Fibroblast of lung (primary cell): Measurements from ENCODE around the gene SLC22A4. TPM values are rescaled to one million over a fixed set of nuclear protein-coding genes. Genes with fewer than 3 reads are reported as not detected.

Experiments used
- DNase-seq, 2 donors: peaks; one replicate each; pipeline versions ENCODE4 v3.0.0 to v3.0.0-alpha.2; 2010; ENCODE audit warnings: low read depth in 2 of 2
- H2AFZ ChIP-seq: 2 replicates; pipeline ENCODE4 v1.5.1; 2012; ENCODE audit warnings: low read length, control low read depth, inconsistent platforms
- H3K27ac ChIP-seq: 2 replicates; pipeline ENCODE4 v1.5.1; 2011; ENCODE audit warnings: low read length, control low read depth; ENCODE audit not compliant: insufficient read depth
- H3K27me3 ChIP-seq: 2 replicates; pipeline ENCODE4 v1.5.1; 2011; ENCODE audit warnings: mild to moderate bottlenecking, low read length; ENCODE audit not compliant: control insufficient read depth, insufficient read depth
- H3K36me3 ChIP-seq: 2 replicates; pipeline ENCODE4 v1.5.1; 2011; ENCODE audit warnings: low read length; ENCODE audit not compliant: control insufficient read depth, insufficient read depth
- H3K4me1 ChIP-seq: 2 replicates; pipeline ENCODE4 v1.5.1; 2011; ENCODE audit warnings: low read length; ENCODE audit not compliant: control insufficient read depth, insufficient read depth; ENCODE audit errors: extremely low read depth
- H3K4me2 ChIP-seq: 2 replicates; pipeline ENCODE4 v1.5.1; 2011; ENCODE audit warnings: low read length, control low read depth; ENCODE audit not compliant: insufficient read depth; ENCODE audit errors: extremely low read depth
- H3K4me3 ChIP-seq, 4 experiments: fragments of 200-600 bp in 1 of 4; sonication (generic) in 1 of 4; replicated peaks in 1 of 4; 2 replicates each; pipeline ENCODE4 v1.5.1; 2011 to 2016; ENCODE audit warnings: low read length in 4 of 4, low read depth in 3 of 4, mild to moderate bottlenecking in 3 of 4, control low read depth in 2 of 4, inconsistent platforms in 1 of 4, mixed read lengths in 1 of 4; ENCODE audit not compliant: insufficient read depth in 1 of 4; ENCODE audit errors: control extremely low read depth in 1 of 4
- H3K79me2 ChIP-seq: 2 replicates; pipeline ENCODE4 v1.5.1; 2012; ENCODE audit warnings: mild to moderate bottlenecking, low read length, inconsistent platforms; ENCODE audit not compliant: control insufficient read depth, insufficient read depth
- H3K9ac ChIP-seq: 2 replicates; pipeline ENCODE4 v1.5.1; 2011; ENCODE audit warnings: mild to moderate bottlenecking, low read length, control low read depth; ENCODE audit not compliant: insufficient read depth
- H3K9me3 ChIP-seq: 2 replicates; pipeline ENCODE4 v1.5.1; 2012; ENCODE audit warnings: low read depth, low read length; ENCODE audit not compliant: control insufficient read depth, insufficient read depth
- H4K20me1 ChIP-seq: 2 replicates; pipeline ENCODE4 v1.5.1; 2011; ENCODE audit warnings: low read length; ENCODE audit not compliant: control insufficient read depth, insufficient read depth; ENCODE audit errors: extremely low read depth
- CTCF ChIP-seq, 2 donors: IDR thresholded peaks in 1 of 2; conservative IDR thresholded peaks in 1 of 2; 1 replicate in 1 of 2; 2 replicates in 1 of 2; pipeline ENCODE4 v1.5.1; 2011 to 2012; ENCODE audit warnings: low read length in 2 of 2, control low read depth in 1 of 2, inconsistent platforms in 1 of 2, low read depth in 1 of 2, mild to moderate bottlenecking in 1 of 2
- EZH2 ChIP-seq: IDR thresholded peaks from 2 replicates; pipeline ENCODE4 v1.5.1; 2012; ENCODE audit warnings: low read length, control low read depth, mild to moderate bottlenecking; ENCODE audit errors: missing control alignments
- polyA plus RNA-seq, 2 donors: library from polyadenylated mRNA; depleted of rRNA in 1 of 2; stranded (reverse) in 1 of 2; unstranded in 1 of 2; fragments of >200 nt; gene quantifications; 2 replicates each; pipeline ENCODE4 v1.2.1, GENCODE V29; 2011 to 2012; ENCODE audit warnings: missing spikeins in 1 of 2
- total RNA-seq: library from RNA; depleted of rRNA; stranded (reverse); fragments of >200 nt; gene quantifications from 2 replicates; pipeline ENCODE4 v1.2.1, GENCODE V29; 2014

Gene SLC22A4
- total and polyA plus RNA-seq, 2 donors (not counting 1 experiment from before 2014, with no cell fraction given) = 1.1 to 4.1 TPM

- Histone ChIP-seq H3K36me3 (peaks cover 11% of the 10 kb centered on the region), H3K4me3 (no peak overlapping the region), H3K9ac (no peak overlapping the region), H3K27me3 (no peaks in the 10 kb centered on the region), H3K9me3 (no peaks in the 10 kb centered on the region), H2AFZ (no peak overlapping the region), H3K27ac (no peak overlapping the region), H3K4me1 (peaks cover 7% of the 10 kb centered on the region), H3K4me2 (no peak overlapping the region), H3K79me2 (no peaks in the 10 kb centered on the region), H4K20me1 (no peaks in the 10 kb centered on the region)
- TF ChIP-seq CTCF (conservative IDR thresholded peaks at IDR 0.05 in 1 of 2, IDR thresholded peaks at IDR 0.05 in 1 of 2; ENCODE audit: low read depth in 1 of 2, low read length in 2 of 2) = no peak
- TF ChIP-seq EZH2 = no peak
- no peak for DNase-seq
These were observed 20.0 kb upstream of the SLC22A4 start for GRCh38 chr5:132274050-132274792.

DNA sequence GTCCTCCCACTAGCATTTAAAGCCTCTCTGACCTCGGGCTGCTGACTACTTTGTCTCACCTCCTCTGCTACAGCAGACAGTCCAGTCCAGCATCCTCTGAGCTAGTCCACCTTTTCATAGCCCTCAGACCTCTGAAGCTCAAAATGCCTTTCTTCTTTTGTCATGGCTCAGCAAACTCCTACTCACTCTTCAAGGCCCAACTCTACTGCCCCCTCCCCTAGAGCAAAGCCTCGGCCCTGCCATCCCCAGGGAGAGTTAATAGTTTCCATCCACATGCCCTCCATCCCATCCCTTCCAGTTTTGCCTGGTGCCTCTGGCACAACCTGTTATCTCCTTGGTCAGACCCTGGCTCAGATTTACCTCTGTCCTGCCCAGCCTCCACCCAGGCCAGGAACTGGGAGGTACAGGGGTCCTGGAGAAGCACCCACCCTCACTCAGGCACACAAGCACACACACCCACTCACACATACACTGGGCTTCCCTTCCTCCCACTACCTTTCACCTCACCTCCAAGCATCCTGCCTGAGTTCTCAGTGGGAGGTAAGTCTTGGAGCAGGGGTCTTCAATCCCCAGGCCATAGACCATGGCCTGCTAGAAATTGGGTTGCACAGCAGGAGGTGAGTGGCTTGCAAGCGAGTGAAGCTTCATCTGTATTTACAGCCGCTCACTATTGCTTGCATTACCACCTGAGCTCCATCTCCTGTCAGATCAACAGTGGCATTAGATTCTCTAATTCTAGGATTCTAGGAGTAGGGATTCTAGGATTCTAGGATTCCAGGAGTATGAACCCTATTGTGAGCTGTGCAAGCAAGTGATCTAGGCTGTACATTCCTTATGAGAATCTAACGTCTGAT, 18.6 kb upstream of the SLC22A4 start:
- H3K9ac ChIP-seq = no peak overlapping the region
- no peaks in the 10 kb centered on the region for H3K79me2 ChIP-seq
- no peak overlapping the region for H3K4me2 ChIP-seq
- DNase-seq = no peak
- no peak for TF ChIP-seq CTCF (conservative IDR thresholded peaks at IDR 0.05 in 1 of 2, IDR thresholded peaks at IDR 0.05 in 1 of 2; ENCODE audit: low read depth in 1 of 2, low read length in 2 of 2)
- no peak for TF ChIP-seq EZH2
- H3K36me3 ChIP-seq = peaks cover 7% of the 10 kb centered on the region
- H3K4me1 ChIP-seq = no peaks in the 10 kb centered on the region
- H3K4me3 ChIP-seq = no peak overlapping the region
- no peak overlapping the region for H3K27ac ChIP-seq
- no peak overlapping the region for H2AFZ ChIP-seq
- no peaks in the 10 kb centered on the region for H4K20me1 ChIP-seq
- no peaks in the 10 kb centered on the region for H3K9me3 ChIP-seq
- no peaks in the 10 kb centered on the region for H3K27me3 ChIP-seq

GRCh38 chr5:132277256-132277655, 16.9 kb upstream of the SLC22A4 start:
- Histone ChIP-seq H3K27me3 (peaks cover 4% of the 10 kb centered on the region), H3K9me3 (no peaks in the 10 kb centered on the region), H3K27ac (no peak overlapping the region), H3K79me2 (no peaks in the 10 kb centered on the region), H4K20me1 (no peaks in the 10 kb centered on the region), H3K36me3 (peaks cover 2% of the 10 kb centered on the region), H3K4me1 (no peaks in the 10 kb centered on the region), H3K4me2 (no peak overlapping the region), H3K4me3 (no peak overlapping the region), H3K9ac (no peak overlapping the region), H2AFZ (no peak overlapping the region)
- TF ChIP-seq CTCF (conservative IDR thresholded peaks at IDR 0.05 in 1 of 2, IDR thresholded peaks at IDR 0.05 in 1 of 2; ENCODE audit: low read depth in 1 of 2, low read length in 2 of 2) = no peak
- TF ChIP-seq EZH2 = no peak
- DNase-seq = peak in 1 of 2 donors; percentile 47
